T-helper 2 cell treated with Interferon-gamma antibody and Interleukin-4, amounts not matched to agents 100 ng/mL and 5 ng/mL, for 36 hours (primary cell): Measurements from ENCODE around the gene BARX2. TPM values are rescaled to one million over a fixed set of nuclear protein-coding genes. Genes with fewer than 3 reads are reported as not detected.

Experiments used
- intact Hi-C: fragments of 100-400 bp; cut with micrococcal nuclease; formaldehyde crosslinking; loops from one replicate; pipeline ENCODE4 v1.15.1; 2023
- total RNA-seq: library from RNA; stranded (reverse); gene quantifications from 2 replicates; pipeline ENCODE4 v1.2.3, GENCODE V29; 2022

BARX2 gene
- total RNA-seq, 1 donor from 2014 or later, result 0.43 TPM

DNA sequence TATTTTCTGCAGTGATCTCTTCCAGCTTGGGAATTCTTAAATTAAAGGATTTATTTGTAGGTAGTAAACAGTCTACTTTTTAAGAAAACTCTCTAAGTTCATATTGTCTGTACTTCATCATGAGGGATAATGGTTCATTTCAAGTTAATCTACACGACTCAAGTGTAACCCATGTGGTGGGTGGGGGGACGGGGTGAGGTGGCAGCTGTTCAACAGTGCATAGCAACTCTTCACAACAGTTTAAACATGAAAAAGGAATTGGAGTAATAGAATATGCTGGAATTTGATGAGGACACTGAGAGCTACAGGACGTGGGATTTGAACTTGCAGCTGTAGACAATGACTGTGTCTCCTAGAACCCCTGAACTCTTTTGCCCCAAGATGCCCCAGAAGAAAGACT lies 20.8 kb downstream of the BARX2 start:
- intact Hi-C loops, result no loop called here

DNA sequence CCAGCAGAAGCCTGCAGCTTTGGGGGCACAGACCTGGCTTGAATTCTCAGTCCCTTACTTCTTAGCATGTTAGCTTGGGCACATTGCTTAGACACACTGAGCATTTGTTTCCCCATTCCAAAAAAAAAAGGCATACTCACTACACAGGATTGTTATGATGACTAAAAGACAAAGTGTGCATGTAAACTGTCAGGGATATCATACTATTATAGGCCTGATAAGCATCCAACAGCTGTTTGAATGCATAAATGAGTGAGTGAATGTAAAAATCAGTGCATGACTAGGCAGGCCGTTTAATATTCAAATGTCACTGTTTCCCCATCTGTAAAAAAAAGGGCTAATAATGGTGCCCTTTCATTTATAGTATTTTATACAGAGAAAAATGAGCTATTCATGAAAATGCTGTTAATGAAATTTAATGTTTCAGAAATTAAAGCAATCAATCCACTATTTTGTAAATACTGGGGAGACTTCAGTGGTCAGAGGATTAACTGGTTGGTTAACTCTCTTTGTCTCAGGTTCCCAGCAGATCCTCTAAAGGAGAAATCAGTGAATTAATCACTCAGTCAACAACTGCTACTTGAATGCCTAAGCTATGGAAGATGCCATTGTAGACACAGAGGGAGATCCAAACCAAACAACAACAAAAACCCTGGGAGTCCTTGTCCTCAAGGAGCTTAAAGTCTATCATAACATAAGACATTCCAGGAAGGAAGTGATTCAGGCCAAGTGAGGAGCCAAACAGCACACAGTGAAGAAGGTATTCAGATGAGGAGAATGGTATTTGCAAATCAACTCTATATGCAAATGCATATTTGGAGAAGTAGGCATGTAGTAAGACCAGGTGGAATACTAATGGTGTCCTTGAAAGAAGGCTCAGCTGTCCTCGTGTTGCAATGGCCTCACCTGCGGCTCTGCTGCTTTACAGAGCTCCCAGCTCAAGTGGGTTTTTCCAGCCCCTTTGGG lies 26.8 kb downstream of the BARX2 start:
- intact Hi-C loops, result no loop called here

DNA sequence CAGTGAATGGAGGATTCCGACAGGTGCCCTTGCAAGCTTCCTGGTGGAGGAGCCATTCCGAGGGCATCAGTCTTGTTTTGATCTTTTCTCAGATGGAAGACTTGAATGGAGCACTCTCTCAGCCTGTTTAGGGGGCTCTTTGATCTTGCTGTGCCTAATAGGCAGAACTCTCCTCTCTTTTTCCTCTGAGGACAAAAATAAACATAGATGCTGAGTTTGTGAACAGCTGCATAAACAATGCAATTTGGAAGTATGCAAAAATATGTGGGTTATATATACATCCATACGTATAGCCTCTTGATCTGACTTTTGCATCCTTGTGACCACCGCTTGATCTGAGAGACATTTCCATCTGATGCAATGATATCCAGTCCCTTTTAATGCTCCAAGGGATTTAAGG lies 29.1 kb downstream of the BARX2 start:
- intact Hi-C loops, result no loop called here

DNA sequence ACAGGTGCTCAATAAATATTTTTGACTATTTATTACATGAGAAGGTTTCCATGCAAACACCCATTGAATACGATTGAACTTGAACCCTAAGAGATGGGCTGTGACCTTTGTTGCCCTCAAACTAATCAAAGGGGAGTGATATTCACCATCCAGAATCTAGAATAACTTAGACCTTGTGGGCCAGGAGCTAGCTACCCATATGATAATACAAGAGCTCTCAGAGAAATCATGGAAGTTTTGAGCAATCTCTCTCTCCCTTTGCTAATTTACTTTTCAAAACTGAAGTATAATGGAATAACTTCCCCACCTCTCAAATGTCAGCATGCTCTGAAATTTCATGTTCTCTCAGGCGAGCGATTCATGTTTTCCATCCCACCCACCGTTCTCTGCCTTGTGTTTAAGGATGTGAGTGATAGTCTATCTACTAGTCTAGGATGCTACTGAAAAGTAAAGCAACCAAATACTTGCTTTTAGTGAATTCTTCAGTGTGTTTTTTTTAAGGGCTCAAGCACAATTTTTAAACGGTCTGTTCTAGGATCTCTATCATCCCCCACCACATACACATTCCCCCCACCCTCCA lies 33.3 kb downstream of the BARX2 start:
- intact Hi-C loops, result no loop called here

DNA sequence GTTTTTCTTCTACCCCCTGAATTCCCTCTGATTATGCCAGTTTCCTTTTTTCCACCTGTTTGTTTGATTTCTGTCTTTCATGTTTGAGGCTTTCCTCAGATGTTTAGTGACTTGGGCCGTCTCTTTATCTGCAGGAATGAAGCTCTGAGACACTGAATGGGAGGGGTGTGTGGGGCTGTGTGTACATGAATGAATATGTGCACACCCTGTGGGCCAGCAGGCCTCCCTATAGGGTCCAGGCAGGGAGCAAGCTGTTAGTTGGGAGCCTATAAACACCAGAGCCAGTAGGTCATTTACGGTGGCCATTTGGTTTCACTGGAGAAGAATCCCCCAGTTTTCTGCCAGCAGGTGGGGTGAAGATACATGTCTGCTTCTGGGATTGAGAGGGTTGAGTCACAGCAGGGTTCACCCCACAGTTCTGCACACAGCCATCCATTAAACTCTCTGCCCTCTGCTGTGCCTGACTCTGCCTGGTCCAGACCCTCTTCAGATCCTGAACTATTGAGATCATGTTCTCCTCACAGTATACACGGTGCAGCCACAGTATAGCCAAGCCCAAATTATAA lies 34.8 kb downstream of the BARX2 start:
- intact Hi-C loops, result no loop called here

DNA sequence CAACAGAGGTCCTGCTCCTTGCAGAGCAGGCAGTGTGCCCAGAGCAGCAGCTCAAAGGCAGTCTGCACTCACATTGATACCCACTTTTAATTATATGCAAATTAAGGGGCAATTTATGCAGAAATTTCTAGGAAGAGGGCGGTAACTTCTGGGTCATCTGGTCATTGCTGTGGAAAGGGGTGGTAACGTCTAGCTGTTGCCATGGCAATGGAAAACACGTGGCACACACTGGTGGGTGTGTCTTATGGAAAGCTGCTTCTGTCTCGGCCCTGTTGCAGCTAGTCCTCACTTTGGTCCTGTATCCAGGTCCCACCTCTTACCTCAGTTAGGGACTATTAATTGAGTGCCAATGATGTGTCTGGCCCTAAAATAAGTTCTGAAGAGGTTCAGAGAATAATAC lies 36.8 kb downstream of the BARX2 start:
- intact Hi-C loops, result no loop called here

DNA sequence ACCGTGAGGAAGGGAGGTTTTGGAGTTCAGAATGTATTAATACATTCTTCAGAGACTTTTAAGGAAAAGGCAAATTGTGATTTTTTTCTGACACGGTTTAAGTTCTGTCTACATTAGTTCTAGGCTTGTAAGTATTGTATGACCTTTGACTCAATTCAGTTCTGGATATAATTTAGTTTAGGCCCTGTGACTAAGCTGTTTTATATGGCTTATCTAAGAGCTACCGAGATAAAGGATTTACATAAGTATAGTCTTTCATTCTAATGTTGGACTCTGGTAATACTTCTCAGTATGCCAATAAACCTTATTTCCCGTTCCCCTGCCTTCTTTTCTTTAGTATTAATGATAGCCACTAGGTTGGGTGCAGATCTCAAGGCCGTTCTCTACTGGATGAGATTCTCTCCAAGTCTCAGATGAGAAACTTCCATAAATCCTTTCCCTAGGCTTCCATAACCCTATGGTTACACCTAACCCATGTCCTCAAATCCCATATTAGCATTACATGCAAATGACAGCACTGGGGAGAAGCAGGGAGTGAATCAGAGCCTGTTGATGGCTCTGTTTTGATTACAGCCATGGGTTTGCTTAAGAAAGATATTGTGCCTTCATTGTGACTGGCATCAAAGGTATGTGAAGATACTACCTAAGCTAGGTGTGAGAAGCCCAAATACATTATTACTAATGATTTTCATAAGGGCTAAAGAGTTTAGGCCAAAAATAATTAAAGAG lies 38.7 kb downstream of the BARX2 start:
- intact Hi-C loops, result no loop called here

DNA sequence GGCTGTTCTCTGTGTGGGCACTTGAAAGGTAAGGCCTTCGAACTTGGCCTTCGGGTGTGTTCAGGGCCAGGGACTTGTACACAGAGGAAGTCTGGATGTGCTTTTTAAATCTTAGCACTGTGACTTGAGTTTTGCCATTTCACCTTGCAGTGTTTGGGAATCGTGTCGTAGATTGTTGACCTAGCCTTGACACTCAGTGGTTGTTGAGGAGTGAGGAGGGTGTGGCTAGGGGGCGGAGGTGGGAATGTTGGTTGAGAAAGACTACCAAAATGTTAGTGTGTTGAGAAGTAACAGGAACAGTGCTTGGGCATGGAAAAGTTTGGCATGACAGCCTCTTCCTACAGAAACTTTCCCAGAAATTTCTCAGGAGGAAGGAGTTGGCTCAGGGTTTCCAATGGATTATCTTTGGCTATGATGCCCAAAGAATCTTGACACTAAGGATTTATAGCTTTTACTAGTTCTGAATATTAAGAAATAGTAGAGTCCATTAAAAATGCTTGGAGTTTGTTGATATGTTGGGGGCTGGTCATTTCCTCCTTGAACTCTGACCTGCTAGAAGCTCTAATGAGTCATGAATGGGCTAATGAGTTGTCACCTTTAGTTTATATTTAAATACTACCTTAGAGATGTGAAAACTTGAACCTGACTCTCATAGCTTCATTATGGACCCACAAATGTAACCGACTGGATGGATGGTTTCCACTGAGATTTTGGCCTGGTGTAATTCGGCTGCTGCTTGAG lies 40.6 kb downstream of the BARX2 start:
- intact Hi-C loops, result no loop called here

DNA sequence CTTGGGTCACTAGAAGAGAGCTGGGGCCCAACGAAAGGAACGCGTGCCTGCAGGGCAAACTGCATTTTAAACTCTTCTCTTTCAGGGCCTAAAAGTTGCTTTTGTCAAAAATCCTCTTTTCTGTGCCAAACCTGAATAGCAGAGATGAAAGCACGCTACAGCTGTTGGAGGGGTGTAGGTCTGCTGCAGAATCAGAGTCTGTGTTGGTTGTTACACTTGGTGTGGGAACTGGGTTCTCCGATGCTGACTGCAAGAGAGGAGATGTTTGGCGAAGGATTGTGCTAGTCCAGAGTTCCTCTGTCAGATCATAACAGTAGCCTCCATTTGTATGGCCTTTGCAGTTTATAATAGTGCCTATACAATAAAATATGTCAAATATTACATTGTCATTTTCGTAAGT lies 41.8 kb downstream of the BARX2 start:
- intact Hi-C loops, result no loop called here

DNA sequence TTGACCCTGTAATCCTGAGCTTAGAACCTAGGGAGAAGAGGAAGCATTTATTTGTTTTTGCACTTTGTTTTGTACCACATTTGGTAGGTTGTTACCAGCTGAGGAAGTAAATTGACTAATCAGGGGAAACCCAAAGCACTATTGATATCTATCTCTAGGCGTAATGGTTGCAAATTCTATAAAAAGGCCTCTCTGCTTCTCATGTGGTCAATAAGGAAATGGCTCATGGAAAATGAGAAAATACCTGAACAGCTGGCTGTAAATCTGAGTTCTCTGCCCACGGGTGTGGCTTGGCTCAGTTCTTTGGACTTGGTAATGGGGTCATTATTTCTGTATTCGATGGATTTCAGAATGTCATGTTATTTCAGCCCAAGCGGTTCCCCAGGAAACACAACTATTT lies 42.4 kb downstream of the BARX2 start:
- intact Hi-C loops, result no loop called here

DNA sequence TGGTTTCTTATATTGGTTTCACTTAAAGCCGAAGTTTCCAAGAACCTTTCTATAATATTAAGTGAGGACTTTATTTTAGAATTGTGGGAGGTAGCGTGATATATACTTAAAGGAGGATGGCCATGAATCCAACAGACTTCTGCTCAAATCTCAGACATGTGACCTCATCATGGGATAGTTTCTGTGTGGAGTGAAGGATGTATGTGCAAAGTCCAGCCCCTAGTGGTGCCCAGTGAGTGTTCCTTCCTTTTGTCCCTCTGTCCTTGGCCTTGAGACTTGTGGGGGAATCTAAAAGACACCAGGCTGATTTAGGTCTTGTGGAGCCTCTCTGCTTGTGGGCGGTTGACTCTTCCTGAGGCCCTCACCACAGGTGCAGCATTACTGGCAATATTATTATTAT lies 43.7 kb downstream of the BARX2 start:
- intact Hi-C loops, result no loop called here

DNA sequence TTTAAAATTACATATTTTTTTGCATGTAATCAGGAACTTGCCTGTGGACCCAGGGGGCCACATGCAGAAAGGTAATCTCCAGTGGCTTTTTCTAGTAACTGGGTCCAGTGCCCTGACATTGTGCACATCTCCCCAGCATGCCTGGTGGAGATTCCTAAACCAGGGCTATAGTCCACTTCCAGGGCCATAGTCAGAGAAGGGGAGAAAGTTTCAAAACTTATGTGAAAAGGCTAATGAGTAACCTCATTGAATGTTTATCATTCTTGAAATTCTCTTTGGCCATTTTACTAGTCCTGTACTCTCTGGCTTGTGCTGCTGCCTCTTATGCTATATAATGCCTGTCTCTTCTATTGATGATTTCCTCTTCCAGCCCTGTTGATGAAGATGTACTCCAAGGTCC lies 47.8 kb downstream of the BARX2 start:
- intact Hi-C loops, result no loop called here

DNA sequence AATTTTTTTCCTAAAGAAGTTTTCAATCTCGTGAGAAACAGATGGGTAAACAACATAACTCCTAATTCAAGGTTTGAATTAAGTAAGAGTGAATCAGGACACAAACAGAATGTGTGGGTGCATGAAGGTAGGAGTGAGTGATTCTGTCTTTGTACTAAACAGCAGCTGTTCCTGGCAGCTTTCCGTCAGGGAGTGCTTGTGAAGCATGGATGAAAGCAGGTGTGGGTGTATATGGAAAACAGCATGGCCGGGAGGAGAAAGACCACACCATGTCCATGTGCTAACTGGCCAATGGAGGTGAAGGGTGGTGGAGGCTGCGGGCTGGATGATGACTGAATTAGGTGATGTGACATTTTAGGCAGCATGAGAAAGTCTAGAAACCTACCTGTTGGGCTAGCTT lies 49.6 kb downstream of the BARX2 start:
- intact Hi-C loops, result no loop called here

DNA sequence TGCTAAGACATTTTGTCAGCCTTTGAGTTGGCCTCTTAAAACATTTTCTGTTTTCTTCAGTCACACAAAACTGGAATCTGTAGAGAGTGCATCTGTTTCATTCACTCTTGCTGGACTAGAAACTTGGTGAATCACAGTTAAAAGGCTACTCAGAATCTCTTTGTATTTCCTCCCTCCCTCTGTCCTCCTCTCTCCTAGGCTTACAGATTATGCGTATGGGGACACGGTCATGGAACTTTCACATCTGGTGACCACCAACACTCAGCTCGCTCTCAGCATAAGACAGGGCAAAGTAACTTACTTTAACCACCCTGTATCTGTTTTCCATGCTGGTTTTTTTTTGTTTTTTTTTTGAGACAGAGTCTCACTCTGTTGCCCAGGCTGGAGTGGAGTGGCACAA lies 50.4 kb downstream of the BARX2 start:
- intact Hi-C loops, result no loop called here

DNA sequence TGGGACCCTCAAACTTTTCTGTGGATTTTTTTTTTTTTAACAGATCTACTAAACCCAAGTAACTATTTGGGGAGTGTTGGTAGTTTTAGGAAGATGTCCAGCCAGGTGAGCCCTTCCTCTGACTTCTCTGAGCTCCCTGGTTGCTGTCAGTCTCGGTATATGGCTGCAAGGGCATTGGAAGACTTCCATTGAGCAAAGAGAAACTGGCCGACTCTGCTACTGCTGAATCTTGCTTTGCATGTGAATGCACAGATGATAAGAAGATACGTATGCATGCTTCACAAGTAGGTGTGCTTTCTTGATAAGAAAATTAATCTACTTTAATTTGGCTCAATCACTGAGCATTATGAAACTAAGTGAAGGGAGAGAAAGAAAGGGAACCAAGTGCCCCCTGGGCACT lies 51.1 kb downstream of the BARX2 start:
- intact Hi-C loops, result no loop called here

DNA sequence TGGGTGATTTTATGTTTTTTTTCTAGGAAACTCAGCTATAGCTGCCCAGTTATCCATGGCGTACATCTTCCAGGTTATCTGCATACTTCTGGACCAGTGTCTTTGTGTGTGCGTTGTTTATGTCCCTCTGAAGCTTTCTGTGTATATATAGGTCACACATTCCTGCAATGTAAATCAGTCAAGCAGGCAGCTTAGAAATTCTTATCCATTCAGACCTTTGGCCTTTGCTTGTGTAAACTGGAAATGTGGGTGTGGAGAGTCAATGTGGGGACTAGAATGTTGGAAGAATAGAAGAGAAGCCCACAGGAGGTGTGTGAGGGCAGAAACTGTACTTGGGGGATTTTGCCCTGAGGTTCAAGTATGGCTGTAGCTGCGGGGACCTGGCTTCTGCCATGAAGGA lies 51.7 kb downstream of the BARX2 start:
- intact Hi-C loops, result no loop called here

DNA sequence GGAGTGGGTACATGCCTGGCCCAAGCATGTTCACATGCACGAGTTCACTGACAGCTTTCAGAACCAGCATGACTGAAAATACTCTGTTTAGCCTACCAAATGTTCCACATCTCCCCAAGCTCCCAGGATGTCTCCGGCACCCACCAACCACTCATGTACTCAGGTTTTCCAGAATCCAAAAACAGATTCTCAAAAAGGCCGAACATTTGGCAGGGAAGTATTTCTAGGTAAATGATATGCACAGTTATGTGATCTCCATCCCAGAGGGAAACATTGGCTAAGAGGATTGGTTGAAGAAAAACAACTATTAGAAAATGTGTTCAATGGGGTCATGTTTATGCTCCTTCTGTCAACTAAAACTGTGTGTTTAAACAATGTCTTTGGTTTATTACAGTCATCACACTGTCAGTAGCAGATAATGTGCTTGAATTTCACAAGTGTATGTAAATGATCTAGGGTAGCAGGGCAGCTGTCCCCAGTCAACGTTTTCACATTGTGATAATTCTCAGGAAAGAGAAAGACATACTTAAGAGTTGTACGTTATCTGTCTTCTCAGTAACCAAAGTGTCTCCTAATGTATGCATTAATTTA lies 52.3 kb downstream of the BARX2 start:
- intact Hi-C loops, result no loop called here

DNA sequence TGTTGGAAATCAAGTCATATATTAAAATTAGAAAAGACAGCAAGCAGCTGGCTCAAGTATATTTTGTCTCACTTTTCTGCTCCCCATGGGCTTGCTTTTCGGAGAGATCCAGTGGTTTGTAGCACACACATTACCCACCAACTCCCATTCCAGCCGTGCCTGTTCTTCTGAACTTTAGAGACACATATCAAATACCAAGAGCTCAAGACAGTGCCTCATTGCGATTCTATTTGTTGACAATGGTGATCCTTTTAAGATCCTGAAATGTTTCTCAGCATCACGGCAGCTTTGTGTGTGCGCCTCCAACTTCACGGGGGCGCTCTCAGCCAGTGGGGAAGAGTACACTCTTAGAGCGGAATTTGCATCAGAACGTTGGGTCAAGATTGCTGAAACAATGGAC lies 52.9 kb downstream of the BARX2 start:
- intact Hi-C loops, result no loop called here

DNA sequence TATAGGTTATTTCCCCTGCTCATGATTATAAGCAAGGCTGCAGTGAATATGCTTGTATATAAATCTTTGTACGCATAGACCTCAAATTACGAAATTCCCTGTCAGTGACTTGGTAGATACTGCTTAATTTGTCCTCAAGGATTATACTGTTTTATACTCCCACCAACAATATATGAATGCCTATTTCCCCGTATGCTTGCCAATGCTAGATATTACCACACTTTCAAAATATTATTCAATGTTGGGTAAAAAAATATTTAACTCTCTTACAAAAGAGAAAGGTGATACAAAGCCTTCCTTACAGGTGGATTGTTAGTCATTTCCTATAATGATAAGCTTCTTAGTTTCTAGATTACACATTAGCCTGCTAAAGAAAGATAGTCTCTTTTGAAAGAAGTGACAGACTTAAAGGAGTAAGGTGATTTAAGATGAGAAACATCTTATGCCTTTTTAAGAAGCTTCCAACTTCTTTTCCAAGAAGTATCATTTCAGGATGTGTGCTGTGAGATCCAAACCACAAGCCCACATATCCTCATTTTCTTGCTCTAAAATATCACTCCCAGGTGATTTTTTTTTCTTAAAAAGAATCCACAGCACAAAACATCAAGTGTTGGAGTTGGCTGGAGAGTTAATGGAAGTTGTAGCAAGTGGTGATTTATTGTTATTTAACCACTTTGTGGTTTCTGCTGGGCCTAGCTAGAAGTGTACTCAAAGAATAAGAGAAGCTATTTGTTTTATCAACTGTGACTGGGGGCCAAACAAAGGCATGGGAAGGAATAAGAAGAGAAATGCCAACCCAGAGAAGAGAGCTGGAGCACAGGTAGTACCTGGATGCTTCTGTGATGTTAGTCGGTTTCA lies 59.2 kb downstream of the BARX2 start:
- intact Hi-C loops, result no loop called here
